ENCODE data around the gene ADGRA1.
A peak's percentile ranks its signal among the peaks of the same experiment; 100 is the strongest.

The ADGRA1 gene

DNA sequence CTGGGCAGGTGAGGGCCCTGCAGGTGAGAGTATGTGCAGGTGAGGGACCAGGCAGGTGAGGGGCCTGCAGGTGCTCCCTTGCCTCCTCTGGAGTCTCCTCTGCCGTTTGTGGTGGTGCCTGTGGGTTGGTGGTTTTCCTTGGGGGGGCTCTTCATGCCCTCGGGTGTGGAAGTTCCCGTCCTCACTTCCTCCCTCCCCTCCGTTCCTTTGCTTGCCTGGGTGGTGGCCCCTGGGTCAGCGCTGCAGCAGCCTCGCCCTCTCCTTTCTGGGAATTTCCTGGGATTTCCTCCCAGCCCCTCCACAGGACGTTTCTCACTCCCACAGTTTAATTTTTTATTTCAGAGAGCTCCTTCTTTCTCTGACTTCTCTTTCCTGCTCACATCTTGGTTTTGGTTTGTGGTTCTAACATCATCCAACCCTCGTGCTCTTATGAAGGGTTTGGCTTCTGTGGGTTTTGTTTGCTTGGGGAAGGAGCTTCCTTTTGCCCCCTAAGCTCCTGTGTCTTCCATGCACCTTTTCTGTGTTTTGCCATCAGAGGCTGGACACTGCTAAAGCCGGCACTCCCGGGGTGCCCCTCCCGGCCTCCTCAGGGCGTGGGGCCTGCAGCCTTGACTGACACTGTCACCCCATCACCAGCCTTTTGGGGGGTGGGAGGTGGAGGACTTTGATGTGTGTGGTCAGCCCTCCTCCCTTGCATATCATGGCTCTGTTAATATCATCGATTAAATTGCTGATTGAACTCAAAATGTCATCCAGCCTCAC, 29.2 kb upstream of the ADGRA1 start:
- DNase-seq, result no peak

DNA sequence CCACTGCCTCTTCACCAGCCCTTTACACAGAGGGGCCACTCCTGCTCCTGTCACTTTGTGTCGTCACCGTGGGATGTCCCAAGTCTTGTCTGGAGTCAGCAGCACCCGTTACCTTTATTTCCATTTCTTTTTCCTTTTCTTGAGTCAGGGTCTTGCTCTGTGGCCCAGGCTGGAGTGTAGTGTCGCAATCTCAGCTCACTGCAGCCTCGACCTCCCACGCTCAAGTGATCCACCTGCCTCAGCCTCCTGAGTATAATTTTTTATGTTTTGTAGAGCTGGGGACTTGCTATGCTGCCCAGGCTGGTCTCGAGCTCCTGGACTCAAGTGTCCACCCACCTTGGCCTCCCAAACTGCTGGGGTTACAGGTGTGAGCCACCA, 28.6 kb upstream of the ADGRA1 start:
- DNase-seq, result no peak

DNA sequence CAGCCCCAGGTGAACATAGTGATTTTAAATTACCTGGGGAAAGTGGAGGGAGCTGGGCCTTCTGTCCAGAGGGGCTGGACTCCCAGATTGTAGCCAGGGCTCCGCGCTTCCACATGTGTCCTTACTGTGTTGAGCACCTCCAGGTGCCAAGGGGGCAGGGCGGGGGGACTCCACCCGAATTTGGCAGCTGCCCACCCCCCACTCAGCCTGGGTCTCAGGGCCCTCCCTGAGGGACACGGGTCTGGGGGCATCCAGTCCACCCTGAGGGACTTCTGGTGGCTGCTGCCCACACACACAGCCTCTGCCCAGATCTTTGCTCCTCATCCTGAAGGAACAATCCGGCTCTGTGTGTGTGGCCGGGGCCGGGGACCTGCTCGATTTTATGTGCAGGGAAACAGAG, 28.2 kb upstream of the ADGRA1 start:
- DNase-seq, result no peak

DNA sequence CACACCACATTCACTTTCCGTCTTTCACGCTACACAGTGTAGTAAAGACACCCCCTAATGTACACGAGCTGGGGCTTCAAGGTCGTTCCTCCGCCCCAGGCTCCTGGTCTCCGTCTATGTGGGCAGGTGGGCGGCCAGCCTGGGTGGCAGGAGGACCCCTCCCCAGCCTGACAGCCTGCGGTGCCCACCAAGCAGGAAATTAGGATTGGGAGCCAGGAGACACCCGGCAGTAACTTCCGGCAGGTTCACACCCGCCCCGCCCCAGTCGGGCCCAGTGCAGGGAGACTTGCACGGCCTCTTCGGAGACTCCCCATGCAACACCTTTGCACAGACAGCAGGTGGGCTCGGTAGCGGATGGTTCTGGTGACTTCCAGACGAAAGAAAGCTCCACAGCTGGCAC, 27.7 kb upstream of the ADGRA1 start:
- no peak for DNase-seq

DNA sequence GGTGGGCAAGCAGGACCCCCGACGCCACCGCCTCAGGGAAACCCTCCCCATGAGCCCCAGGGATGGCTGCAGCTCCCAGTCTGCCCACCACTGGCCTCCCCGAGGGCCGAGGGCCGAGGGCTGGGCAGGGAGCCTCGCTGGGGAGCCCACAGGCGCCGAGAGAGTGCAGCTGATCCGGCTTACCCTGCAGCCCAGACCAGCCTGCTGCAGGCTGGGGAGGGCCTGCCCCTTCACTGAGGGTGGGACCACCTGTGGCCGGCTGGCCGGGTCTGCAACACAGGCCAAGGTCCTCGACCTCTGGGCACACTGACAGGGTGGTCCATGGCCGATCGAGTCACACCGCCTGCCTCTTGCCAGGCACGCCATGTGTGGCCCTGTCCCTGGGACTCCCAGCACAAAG, 27.3 kb upstream of the ADGRA1 start:
- no peak for DNase-seq

DNA sequence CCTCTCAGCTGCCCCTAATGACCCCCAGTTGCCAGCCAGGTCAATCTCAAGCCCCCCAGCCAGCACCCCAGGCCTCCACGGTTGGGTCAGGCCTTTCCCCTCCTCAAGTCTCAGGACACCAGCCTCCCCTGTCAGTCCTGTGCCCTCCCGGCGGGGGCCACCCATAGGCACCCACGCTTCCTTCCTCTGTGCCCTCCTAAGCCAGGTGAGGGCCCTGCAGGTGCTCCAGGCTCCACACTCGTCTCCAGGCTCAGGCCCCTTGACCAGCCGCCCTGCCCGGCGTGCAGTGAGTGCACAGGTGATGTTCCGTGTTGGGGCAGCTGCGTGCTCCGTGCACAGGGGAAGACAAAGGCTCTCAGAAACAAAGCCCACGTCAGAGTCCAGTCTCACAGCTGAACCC, 26.8 kb upstream of the ADGRA1 start:
- DNase-seq, result no peak

DNA sequence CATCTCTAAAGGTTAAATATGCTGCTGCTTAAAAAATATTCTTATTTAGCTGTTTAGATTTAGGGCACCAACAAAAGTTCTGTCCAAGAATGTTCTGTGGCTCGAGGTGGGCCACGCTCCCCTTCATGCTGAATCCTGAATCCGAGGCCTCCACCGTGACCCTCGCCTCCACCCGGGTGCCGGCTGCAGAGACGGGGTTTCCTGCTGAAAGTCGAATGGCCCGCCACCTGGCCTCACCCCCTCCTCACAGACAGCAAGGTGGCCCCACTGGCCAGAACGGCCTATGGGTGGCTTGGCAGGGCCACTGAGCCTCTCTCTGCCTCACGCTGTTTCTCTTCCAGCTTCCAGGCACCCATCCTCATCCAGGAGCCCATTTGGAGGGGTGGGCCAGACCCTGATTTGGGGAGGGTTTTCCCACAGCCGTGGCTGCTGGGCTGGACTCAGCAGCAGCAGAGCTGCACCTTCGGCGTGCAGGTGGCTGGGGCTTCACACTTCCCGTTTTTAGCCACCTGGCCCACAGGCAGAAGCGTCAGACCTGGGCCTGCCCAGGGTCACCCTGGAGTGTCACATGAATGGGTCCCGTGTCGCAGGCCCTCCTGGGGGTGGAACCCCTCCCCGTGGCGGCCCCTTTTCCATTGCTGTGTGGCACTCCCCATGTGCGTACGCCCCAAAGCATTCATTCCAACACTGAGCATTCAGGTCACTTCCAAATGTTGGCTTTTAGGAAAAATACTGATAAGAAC, 26.3 kb upstream of the ADGRA1 start:
- no peak for DNase-seq

DNA sequence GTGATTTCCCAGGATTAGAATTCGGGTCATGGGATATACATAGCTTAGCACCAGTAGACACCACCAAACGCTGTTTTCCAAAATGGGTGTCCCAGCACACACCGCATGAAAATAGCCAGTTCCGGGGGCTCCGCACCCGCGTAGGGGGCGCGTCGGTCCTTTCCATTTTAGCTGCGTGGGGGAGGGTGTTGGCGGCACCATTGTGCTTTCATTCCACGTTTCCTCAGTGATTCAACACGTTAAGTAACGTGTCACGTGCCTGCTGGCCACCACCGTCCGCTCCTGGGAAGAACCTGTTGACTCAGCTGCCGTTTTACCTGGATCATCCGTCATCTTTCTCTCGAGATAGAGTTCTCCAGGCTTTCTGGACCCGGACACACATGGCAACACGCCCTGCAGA, 25.6 kb upstream of the ADGRA1 start:
- DNase-seq, result no peak

DNA sequence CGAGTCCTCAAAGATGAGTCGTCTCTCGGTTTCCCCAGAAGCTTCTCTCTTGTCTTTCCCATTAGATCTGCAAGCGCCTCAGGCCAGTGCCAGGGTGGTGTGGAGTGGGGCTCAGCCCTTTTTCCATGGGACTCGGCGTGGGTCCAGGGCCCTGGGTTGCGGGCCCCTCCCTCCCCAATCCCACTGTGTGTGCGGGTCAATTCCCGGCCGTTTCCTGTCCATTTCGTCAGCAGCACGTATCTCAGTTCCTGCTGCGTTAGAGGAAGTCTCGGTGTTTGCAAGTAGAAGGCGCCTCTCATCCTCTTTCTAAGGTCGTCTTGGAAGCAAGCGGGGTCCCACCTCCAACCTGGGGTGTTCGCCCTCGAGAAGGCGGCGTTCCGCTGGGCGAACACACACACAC, 25.1 kb upstream of the ADGRA1 start:
- no peak for DNase-seq

DNA sequence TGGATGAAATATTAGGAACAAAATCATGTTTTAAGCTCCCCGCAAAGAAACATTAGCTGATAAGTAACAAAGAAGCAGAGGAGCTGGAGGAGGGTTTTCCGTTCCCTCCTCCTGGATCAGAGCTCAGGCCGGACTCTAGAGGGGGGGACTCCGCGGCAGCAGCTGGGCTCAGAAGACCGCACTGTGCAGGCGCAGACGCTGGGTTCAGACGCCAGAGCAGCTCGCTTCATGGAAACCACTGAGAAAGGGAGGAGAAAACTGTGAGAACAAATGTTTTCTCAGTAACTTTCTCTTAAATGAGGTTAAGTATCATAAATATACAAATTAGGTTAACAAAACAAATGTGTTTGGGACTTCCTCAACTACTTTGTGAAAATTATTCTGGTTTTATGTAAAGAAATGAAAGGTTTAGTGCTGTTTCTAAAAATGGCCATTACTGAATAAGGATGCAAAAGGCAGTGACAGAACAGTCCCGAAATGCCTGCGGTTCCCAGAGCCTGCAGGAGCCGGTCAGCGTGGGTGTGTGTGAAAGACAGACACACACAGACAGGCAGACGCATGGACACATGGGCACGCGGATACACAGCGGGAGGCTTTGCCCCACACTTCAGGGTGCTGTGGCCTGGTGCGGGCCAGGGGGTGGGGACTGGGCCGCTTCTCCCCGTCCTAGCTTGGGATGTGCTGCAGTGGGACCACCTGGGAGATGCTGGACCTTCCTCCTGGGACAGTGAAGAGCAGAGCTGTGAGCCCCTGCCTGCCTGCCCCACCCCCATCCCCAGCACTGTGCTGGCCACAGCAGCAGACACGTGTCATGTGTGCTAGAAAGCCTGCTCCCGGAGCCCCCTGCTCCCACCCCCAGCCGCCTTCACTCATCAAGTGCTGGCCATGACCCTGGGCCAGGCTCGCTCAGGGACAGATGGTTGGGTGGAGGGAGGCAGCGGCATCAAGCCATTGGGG, 20.3 kb upstream of the ADGRA1 start:
- peak; percentile 53 for DNase-seq

DNA sequence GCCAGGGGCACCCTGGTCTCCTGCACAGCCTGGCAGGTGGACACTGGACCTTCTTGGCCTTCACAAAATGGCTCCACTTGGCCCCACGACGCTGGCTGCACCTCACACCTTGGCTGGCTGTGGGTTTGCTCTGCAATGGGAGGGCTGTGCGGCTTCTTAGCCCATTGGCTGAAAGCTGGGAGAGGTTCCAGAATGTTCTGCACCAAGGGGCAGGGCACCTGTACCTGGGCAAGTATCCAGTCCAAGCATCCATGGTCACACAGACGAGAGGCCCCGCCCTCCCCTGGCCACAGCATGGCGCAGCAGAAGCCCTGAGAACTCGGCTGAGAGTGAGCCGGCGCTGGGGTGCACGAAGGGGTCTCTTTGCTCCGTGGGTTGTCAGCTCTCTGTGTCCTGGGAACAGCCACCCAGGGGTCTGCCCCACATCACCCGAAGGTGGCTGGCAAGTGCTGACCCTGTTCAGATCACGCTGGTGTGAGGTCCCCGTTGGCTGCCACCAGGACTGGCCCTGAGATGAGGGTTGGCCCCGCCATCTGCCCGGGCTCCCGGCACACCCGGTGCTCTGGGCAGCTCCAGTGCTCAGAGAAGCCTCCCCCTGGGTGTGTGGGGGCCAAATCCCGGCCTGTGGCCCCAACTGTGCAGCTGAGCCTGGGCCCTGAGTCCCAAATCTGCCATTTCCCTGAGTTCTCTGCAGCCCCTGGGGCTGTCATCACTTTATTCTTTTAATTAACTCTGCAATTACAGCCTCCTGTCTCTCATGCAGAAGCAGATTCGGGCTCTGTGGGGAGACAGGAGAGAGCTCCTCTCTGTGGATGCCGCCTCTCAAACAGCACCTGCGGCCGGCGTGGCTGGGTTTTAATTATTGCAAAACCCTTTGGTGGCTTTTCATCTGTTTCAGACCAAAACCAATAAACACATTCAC, 19.4 kb upstream of the ADGRA1 start:
- DNase-seq, result no peak

DNA sequence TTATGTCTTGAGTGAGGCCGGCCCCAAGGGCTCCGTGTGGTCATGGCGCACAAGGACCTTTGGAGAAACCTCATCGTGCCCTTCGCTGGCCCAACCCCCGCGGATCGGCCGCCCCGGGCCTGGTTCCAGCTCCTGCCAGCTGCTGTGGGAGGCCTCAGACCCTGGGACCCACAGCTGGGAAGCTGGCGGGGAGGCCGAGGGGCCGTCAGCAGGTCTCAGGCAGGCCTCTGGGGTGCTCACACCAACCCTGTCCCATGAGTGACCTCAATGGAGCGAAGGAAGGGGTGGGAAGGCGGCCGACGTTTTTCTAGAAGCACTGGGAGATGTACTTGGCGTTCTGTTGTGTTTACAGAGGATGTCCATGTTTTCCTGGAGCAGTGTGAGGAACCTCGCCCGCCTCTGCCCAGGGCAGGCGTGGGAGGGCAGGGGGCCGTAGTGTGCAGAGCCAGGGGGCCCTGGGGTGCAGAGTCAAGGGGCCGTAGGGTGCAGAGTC, 18.6 kb upstream of the ADGRA1 start:
- peak; percentile 55 for DNase-seq

DNA sequence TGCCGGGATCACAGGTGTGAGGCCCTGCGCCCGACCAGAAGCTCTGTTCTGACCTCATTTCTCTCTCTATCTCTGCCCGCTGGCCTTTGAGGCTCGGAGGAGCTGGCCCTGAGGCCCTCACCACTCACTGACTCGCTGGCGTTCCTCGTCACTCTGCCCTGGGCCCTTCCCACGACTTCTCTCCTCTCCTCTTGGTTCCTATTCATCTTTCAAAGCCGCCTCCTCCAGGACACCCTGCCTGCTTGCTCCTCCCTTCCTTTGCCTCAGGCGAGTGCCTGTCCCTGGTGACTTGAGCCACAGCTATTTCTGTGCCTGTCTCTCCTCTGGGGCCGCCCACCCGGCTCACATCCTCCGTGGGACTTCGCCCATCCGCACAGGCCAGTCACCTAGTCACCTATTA, 17.3 kb upstream of the ADGRA1 start:
- no peak for DNase-seq

DNA sequence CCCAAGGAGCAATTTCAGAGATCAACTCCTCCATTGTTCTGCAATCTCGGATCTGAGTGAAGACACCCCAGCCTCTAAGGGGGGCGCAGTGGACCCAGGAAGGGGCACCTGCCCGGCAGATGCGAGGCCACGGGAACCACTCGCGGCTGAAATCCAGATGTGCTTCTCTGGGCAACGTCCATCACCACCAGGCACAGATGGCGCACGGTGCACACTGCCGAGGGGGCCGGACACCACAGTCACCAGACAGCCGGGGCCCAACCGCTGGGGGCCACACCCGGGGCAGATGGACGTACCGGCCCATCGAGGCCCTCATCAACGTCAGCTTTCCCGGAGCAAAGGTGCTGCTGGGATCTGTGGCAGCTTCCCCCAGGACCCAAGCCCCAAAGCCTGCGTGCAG, 16.9 kb upstream of the ADGRA1 start:
- no peak for DNase-seq

DNA sequence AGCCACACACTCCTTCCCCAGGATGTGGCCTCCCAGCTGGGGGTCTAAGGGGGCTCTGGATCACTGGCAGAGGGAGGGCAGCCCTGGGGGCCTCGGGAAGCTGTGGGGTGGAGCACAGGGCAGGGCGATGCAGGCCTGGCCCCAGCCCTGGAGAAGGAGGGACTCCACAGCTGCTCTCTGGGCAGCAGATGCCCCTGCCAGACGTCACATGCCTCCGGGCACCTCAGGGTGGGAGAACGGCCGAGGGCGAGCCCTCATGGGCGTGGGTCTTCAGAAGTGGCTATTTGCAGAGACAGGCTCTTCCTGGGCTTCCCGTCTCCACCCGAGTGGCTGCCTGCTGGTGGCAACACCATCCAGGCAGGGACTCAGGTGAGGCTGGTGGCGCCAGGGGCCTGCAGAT, 16.0 kb upstream of the ADGRA1 start:
- DNase-seq, result no peak

DNA sequence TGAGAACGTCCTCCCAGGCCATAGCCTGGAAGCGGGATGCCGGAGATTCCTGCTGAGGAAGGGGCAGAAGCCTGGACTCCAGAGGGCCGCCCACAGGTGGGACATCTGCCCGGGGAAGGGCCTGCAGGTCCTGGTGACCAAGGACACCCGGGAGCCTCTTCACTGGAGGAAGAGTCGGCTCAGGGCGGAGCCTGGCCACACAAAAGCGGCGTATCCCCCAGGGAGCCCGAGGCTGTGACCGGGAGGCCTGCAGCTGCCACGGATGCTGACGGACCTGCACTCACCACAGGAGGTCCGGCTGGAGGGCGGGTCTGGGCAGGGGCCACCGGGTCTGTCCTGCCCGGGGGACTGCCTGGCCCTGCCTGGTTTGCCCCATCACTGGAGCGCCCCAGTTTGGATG, 15.5 kb upstream of the ADGRA1 start:
- DNase-seq, result no peak

DNA sequence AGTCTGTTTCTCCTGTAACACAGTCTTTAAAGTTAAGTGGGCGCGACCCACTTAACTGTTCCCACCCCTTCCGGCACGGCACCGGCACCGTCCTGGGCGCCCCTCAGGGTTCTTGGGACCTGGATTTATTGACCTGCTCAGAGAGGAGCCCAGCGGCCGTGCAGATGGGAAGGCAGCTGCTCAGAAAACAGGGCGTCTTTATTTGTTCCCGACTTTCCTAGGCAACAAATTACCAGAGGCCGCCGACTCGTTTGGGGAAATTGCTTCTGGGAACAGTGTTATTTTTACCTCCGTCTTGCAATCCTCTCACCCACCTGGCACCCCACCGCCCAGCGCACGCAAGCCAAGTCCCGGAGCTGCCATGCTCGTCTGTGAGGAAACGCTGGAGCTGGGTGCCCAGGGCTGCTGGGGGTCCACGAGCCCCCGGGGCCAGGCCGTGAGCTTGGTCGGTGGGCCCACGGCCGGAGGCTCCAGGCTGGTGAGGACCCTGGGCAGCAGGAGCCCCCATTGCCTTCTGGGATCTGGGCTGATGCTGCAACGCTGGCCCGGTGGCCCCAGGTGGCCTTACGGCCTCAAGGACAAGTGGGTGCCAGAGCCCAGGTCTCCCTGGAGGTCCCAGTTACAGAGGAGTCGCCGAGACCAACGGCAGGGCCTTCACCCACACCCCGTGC, 14.9 kb upstream of the ADGRA1 start:
- DNase-seq, result peak; percentile 50

DNA sequence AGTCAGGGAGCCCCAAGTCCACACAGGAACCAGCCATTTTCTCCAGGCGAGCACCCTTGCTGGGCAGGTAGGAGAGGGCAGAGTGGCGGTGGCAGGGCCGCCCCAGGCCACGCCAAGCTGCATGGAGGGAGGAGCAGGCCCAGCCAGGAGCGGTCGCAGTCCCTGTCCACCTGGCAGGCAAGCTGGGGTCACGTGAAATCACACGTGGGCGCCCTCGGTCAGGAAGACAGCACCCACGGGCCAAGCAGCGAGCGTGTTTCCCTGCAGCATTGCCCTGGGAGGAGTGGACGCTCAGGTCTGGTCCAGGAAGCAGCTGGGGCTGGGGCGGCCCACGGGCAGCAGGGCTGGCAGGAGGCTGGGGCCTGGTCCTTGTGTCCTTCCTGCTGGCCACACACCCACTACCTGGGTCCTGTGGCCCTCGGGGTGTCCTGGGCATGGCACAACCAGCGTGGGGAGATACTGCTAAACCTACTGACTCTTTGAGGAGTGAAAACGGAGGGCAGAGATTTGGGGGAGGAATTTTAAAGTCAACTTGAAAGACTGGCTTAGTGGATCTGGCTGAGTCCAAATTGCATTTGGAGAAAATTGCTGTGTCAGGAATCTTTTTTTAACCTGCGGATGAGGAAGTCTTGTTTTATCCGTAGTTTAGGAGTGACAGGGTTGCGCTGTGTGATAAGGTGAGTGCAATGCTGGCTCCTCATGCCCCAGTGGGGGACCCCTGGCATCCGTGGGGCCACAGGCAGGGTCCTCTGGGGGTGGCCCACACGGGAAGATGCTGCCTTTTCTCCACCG, 12.2 kb upstream of the ADGRA1 start:
- DNase-seq, result no peak

DNA sequence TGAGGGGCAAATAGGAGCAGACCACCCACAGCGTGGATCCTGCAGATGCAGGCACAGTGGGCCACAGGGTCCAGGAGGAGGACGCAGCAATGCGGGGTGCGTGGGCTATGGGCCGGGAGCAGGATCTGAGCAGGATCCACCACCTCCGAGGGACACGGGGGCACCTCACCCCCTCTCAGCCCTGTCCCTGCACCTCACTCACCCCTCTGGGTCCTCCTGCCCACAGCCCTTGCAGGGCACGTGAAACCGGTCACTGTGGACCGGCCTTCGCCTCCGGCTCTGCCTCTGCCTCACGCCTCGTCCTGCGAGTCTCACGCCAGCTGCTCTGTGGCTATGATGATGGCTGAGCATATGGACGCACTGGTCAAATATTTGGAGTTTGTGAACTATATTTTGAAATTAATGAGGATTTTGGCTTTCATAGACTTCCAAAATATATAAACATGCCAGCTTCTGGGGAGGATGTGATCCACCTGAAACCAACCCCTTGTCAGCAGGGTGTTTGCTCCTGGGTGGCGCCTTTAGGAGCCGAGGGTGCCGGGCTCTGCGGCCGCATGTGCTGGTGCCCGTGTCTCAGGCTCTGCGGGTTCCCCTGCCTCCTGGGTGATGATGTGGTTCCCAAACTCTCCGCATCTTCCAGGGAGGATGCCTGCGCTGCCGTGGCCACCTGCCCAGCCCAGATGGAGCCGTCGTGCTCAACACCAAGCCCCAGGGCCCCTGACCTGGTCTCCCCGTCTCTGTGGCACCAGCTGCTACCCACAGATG, 11.3 kb upstream of the ADGRA1 start:
- no peak for DNase-seq
